ENCODE measurements around the gene CCDC167. TPM values are rescaled to one million over a fixed set of nuclear protein-coding genes. Genes with fewer than 3 reads are reported as not detected.

The CCDC167 gene
- total RNA-seq, 1 experiment from 2014 or later = 53.8 TPM

Other genes starting within 250 kb of the CCDC167 start
- 3.4 and 4.2 TPM in 2 replicates for gene TBC1D22B, start 242.1 kb downstream of the CCDC167 start, total RNA-seq (2014; rRNA removed; shearing (Covaris generic))
- gene TMEM217, start 241.7 kb downstream of the CCDC167 start, total RNA-seq (2014; rRNA removed; shearing (Covaris generic)) = 0.12 and 3.2 TPM in 2 replicates
- 35.7 and 40.2 TPM in 2 replicates for gene RNF8, start 145.9 kb downstream of the CCDC167 start, total RNA-seq (2014; rRNA removed; shearing (Covaris generic))
- gene CMTR1, start 66.7 kb downstream of the CCDC167 start, total RNA-seq (2014; rRNA removed; shearing (Covaris generic)) = 24.1 and 26.3 TPM in 2 replicates
- 5.8 and 10.0 TPM in 2 replicates for gene MDGA1, start 198.0 kb upstream of the CCDC167 start, total RNA-seq (2014; rRNA removed; shearing (Covaris generic))

Data from A172 (cell line).